ENCODE measurements around the gene CACNA1E.

DNA sequence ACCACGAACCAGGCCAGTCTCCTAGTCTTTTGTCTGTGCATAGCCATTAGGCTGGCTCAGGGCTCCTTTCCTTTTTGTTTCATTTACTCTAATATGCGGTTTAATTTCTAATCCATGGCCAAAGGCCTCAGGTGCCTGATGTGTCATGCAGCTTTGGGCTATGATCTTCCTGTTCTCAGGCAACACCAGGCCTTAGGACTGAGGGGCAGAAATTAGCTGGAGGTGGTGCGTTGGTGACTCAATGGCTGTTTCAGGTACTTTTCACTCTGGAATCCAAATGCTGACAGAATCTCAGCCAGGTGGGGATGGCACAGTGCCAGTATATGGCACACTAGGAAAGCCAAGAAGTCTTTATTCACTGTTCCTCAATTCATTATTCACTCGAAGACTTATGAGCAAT, 105.3 kb downstream of the CACNA1E start:
- no peak for TF ChIP-seq POLR2AphosphoS5 (IDR thresholded peaks at IDR 0.05; ENCODE audit: low read depth, low read length)
- no peak for TF ChIP-seq FOXP2 (optimal IDR thresholded peaks at IDR 0.05; ENCODE audit: borderline replicate concordance, extremely low read depth, extremely low read length, insufficient read depth)

Measured in PFSK-1 (cell line).